ENCODE measurements around the gene ARAP1. TPM values are rescaled to one million over a fixed set of nuclear protein-coding genes. Genes with fewer than 3 reads are reported as not detected.

Gene ARAP1
- total and polyA plus RNA-seq, 2 donors (not counting 3 experiments of a cell fraction or from before 2014, with no cell fraction given), result 36.8 to 66.2 TPM

GRCh38 chr11:72721276-72721675 is 30.9 kb downstream of the ARAP1 start:
- FAIRE-seq, result no peak
- intact Hi-C loops (cut with micrococcal nuclease), result no loop called here
- dilution Hi-C loops (cut with MboI; ENCODE audit: extremely low pct_ligation_motif_present, low sequenced_read_pairs), result no loop called here
- peaks cover 0 to 2% of the 10 kb centered on the region in 2 experiments for H3K36me3 ChIP-seq (ENCODE audit: control insufficient read depth in 2 of 2, extremely low read depth in 1 of 2, insufficient read depth in 2 of 2, low read length in 2 of 2)
- no TSS peak for BruUV-seq (replicated peaks)
- DNase-seq (ENCODE audit: low read depth, low spot score), result peak; percentile 12
- no peaks in the 10 kb centered on the region for H4K20me1 ChIP-seq (replicated peaks; ENCODE audit: control insufficient read depth, extremely low read depth, insufficient read depth, low read length)
- peak overlapping the region; percentile 29 to 70 (median 55) for H3K4me3 ChIP-seq (replicated peaks in 1 of 3; ENCODE audit: insufficient read depth in 1 of 3, low read depth in 1 of 3, low read length in 3 of 3)
- H2AFZ ChIP-seq (ENCODE audit: low read depth, low read length), result no peak overlapping the region
- POLR2A ChIA-PET, result no interaction called here
- peaks cover 41% of the 10 kb centered on the region for H3K79me2 ChIP-seq (ENCODE audit: control insufficient read depth, insufficient read depth, low read length)
- peak overlapping the region; percentile 63 for H3K9ac ChIP-seq (replicated peaks; ENCODE audit: extremely low read depth, insufficient read depth, low read length)
- CTCF ChIA-PET, result interaction anchor here (1.0 to 6.0 kb wide), 6 partner anchors 13 to 457 kb away, joined by 3 to 136 read pairs (median 12); partner anchors contain the start of genes ATG16L2 and STARD10
- H3K9me3 ChIP-seq (replicated peaks; ENCODE audit: control insufficient read depth, insufficient read depth, low read length), result no peaks in the 10 kb centered on the region
- TF ChIP-seq FOS (IDR thresholded peaks at IDR 0.05; ENCODE audit: borderline replicate concordance, insufficient read depth, low read length) (no peak), MAX (IDR thresholded peaks at IDR 0.05; ENCODE audit: insufficient read depth, insufficient read length) (no peak), JUN (IDR thresholded peaks at IDR 0.05; ENCODE audit: borderline replicate concordance, insufficient read depth, insufficient read length, low read depth) (no peak), POLR2A (IDR thresholded peaks at IDR 0.05; ENCODE audit: low read depth, low read length) (no peak), POLR2AphosphoS5 (IDR thresholded peaks at IDR 0.05; ENCODE audit: insufficient read depth, low read depth, low read length) (no peak), CTCF (IDR thresholded peaks at IDR 0.05; ENCODE audit: extremely low read depth in 1 of 2, insufficient read depth in 1 of 2, low read depth in 1 of 2, low read length in 2 of 2) (no peak), EZH2 (IDR thresholded peaks at IDR 0.05; ENCODE audit: borderline replicate concordance, low read depth, low read length, severe bottlenecking) (no peak), GATA2 (IDR thresholded peaks at IDR 0.05; ENCODE audit: insufficient read depth, insufficient read length, low read depth, low read length) (no peak), MYC (IDR thresholded peaks at IDR 0.05; ENCODE audit: low read depth, low read length) (no peak)
- no peaks in the 10 kb centered on the region for H3K9me1 ChIP-seq (replicated peaks; ENCODE audit: control insufficient read depth, extremely low read depth, insufficient read depth, low read length)
- peak overlapping the region; percentile 83 for H3K27ac ChIP-seq (ENCODE audit: insufficient read depth, low read depth, low read length)
- H3K4me1 ChIP-seq (ENCODE audit: control insufficient read depth, extremely low read depth, insufficient read depth, low read length), result peaks cover 25% of the 10 kb centered on the region
- H3K27me3 ChIP-seq (ENCODE audit: control insufficient read depth in 2 of 2, insufficient read depth in 2 of 2, low read length in 2 of 2), result no peaks in the 10 kb centered on the region
- H3K4me2 ChIP-seq (ENCODE audit: insufficient read depth, low read length), result peak overlapping the region; percentile 71
